ENCODE results near the gene SH2D2A. TPM values are rescaled to one million over a fixed set of nuclear protein-coding genes. Genes with fewer than 3 reads are reported as not detected.
A peak's percentile ranks its signal among the peaks of the same experiment; 100 is the strongest.

Gene SH2D2A
- total and polyA plus RNA-seq, 4 donors = 1.1 to 3.0 (median 2.0) TPM

DNA sequence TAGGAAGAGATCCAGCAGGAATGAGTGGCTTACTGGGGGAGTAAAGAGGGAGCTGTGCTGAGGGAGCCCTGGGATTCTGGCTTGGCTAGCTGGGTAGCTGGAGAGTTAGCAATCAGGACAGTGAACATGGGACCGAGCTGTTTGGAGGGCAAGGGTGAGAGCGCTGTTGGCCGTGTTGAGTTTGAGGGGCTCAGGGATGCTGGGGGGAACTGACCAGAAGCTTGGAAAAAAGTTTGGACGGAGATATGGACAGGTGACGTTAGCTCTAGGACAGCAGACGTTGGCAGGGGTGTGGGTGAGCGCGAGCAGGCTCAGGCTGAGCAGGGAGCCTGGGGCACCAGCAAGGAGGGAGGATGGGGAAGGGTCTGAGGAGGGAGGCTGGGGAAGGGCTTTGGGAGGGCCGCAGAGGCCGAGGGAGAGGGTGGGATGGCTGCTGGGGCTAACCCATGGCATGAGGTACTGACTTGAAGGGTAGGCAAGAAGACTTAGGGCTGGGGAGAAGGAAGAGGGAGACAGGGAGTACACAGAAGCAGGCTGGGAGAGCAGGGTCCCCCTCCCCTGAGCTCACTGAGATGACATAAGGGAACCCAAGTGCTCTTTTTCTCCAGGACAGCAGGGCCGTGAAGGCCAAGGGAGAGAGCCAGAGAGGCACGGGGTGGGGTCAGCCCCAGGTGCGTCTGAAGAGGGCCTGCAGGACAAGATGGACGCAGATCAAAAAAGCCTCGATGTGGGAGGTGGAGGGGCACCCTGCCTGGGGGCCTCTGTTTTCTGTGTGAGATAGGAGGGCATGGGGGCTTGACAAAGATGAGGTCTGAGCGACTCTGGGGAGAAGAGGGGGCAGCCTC is 8.2 kb downstream of the SH2D2A start:
- Histone ChIP-seq H3K4me3 (no peak overlapping the region), H3K4me1 (ENCODE audit: control insufficient read depth in 5 of 5, insufficient read depth in 5 of 5, low read length in 5 of 5) (peaks cover 0 to 17% (median 6%) of the 10 kb centered on the region in 5 donors), H3K9ac (ENCODE audit: insufficient read depth in 1 of 2, low read length in 2 of 2) (no peak overlapping the region), H3K36me3 (ENCODE audit: control insufficient read depth in 4 of 4, insufficient read depth in 4 of 4, low read length in 4 of 4) (no peaks in the 10 kb centered on the region), H3K9me3 (ENCODE audit: control insufficient read depth in 4 of 4, insufficient read depth in 3 of 4, low read length in 3 of 4) (no peaks in the 10 kb centered on the region), H3K27ac (ENCODE audit: low read depth in 1 of 2, low read length in 1 of 2) (no peak overlapping the region), H3K27me3 (ENCODE audit: control insufficient read depth in 3 of 3, insufficient read depth in 3 of 3, low read length in 2 of 3) (no peaks in the 10 kb centered on the region)
- 89 to 92% methylated on average over 14 to 16 of the region's 16 CpGs for WGBS, 2 donors
- DNase-seq = no peak
- no peak for TF ChIP-seq CTCF (IDR thresholded peaks at IDR 0.05; ENCODE audit: control extremely low read depth, extremely low read depth)
- no peak for ATAC-seq (ENCODE audit: insufficient read depth, low FRiP score)

DNA sequence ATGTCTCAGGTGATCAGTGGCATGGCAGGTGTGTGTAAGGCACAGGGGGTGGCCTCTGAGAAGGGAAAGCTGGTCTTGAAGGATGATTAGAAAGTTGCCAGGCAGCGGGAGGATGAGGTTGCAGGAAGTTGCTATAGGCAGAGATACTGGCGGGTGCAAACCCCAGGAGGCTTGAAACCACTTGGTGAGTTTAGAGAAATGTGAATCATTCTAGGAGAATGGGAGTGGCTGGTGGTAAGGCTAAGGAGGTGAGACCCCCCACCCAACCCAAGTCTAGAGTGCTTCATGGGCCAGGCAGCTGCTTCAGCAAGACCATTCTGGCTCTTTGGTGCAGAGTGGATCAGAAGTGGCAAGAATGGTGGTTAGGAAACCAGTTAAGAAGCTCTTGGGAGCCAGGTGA is 9.0 kb downstream of the SH2D2A start:
- ATAC-seq (ENCODE audit: insufficient read depth, low FRiP score) (no peak), DNase-seq (no peak)
- no peaks in the 10 kb centered on the region for H3K9me3 ChIP-seq (ENCODE audit: control insufficient read depth in 4 of 4, insufficient read depth in 3 of 4, low read length in 3 of 4)
- H3K27ac ChIP-seq (ENCODE audit: low read depth in 1 of 2, low read length in 1 of 2) = no peak overlapping the region
- 69 to 85% methylated on average over 2 of the region's 2 CpGs for WGBS, 2 donors
- H3K9ac ChIP-seq (ENCODE audit: insufficient read depth in 1 of 2, low read length in 2 of 2) = no peak overlapping the region
- no peak for TF ChIP-seq CTCF (IDR thresholded peaks at IDR 0.05; ENCODE audit: control extremely low read depth, extremely low read depth)
- peaks cover 0 to 2% (median 0%) of the 10 kb centered on the region in 4 donors for H3K36me3 ChIP-seq (ENCODE audit: control insufficient read depth in 4 of 4, insufficient read depth in 4 of 4, low read length in 4 of 4)
- no peaks in the 10 kb centered on the region for H3K27me3 ChIP-seq (ENCODE audit: control insufficient read depth in 3 of 3, insufficient read depth in 3 of 3, low read length in 2 of 3)
- H3K4me3 ChIP-seq = no peak overlapping the region
- peaks cover 0 to 14% (median 6%) of the 10 kb centered on the region in 5 donors for H3K4me1 ChIP-seq (ENCODE audit: control insufficient read depth in 5 of 5, insufficient read depth in 5 of 5, low read length in 5 of 5)

GRCh38 chr1:156806512-156807440 is 9.9 kb downstream of the SH2D2A start:
- no peak for TF ChIP-seq CTCF (IDR thresholded peaks at IDR 0.05; ENCODE audit: control extremely low read depth, extremely low read depth)
- H3K27me3 ChIP-seq (ENCODE audit: control insufficient read depth in 3 of 3, insufficient read depth in 3 of 3, low read length in 2 of 3) = no peaks in the 10 kb centered on the region
- peaks cover 0 to 14% (median 6%) of the 10 kb centered on the region in 5 donors for H3K4me1 ChIP-seq (ENCODE audit: control insufficient read depth in 5 of 5, insufficient read depth in 5 of 5, low read length in 5 of 5)
- no peak overlapping the region for H3K27ac ChIP-seq (ENCODE audit: low read depth in 1 of 2, low read length in 1 of 2)
- no peak overlapping the region for H3K9ac ChIP-seq (ENCODE audit: insufficient read depth in 1 of 2, low read length in 2 of 2)
- ATAC-seq (ENCODE audit: insufficient read depth, low FRiP score) = no peak
- no peaks in the 10 kb centered on the region for H3K9me3 ChIP-seq (ENCODE audit: control insufficient read depth in 4 of 4, insufficient read depth in 3 of 4, low read length in 3 of 4)
- peaks cover 0 to 8% (median 0%) of the 10 kb centered on the region in 4 donors for H3K36me3 ChIP-seq (ENCODE audit: control insufficient read depth in 4 of 4, insufficient read depth in 4 of 4, low read length in 4 of 4)
- DNase-seq = peak in 1 of 3 donors; percentile 45
- H3K4me3 ChIP-seq = no peak overlapping the region
- WGBS, 2 donors = 83 to 87% methylated on average over 7 of the region's 7 CpGs

All from lung (tissue), 12 donors.